Measurements from ENCODE around the gene ADAMTS18. TPM values are rescaled to one million over a fixed set of nuclear protein-coding genes. Genes with fewer than 3 reads are reported as not detected.
A peak's percentile ranks its signal among the peaks of the same experiment; 100 is the strongest.

The ADAMTS18 gene
- total RNA-seq, 2 donors from 2014 or later, result not detected

DNA sequence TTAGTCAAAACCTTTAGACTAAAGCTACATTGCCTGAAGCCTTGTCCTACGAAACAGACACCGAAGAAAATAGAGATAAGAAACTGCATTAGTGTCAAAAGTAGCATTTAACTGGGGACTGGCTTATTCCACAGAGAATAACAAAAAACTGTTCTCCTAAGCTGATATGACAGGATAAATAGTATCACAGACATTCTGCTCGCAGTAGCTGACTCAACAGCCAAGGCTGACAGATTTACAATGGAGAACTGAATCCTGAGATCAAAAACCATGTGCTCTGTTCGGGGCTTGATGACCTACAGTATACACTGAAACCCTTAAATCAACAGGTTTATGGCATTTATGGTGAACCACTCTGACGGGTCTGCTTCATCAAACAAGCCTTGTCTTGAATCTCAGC is 25.5 kb downstream of the ADAMTS18 start:
- Histone ChIP-seq H3K27ac (no peak overlapping the region), H3K4me3 (no peak overlapping the region), H3K9me3 (peaks cover 0 to 18% of the 10 kb centered on the region in 2 donors), H3K4me1 (no peaks in the 10 kb centered on the region), H3K36me3 (no peaks in the 10 kb centered on the region), H3K27me3 (no peaks in the 10 kb centered on the region)
- no peak for DNase-seq (ENCODE audit: low spot score)
- TF ChIP-seq, protein P1, sequence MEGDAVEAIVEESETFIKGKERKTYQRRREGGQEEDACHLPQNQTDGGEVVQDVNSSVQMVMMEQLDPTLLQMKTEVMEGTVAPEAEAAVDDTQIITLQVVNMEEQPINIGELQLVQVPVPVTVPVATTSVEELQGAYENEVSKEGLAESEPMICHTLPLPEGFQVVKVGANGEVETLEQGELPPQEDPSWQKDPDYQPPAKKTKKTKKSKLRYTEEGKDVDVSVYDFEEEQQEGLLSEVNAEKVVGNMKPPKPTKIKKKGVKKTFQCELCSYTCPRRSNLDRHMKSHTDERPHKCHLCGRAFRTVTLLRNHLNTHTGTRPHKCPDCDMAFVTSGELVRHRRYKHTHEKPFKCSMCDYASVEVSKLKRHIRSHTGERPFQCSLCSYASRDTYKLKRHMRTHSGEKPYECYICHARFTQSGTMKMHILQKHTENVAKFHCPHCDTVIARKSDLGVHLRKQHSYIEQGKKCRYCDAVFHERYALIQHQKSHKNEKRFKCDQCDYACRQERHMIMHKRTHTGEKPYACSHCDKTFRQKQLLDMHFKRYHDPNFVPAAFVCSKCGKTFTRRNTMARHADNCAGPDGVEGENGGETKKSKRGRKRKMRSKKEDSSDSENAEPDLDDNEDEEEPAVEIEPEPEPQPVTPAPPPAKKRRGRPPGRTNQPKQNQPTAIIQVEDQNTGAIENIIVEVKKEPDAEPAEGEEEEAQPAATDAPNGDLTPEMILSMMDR (IDR thresholded peaks at IDR 0.05), result no peak

- Histone ChIP-seq H3K27me3 (no peaks in the 10 kb centered on the region), H3K4me1 (no peaks in the 10 kb centered on the region), H3K36me3 (no peaks in the 10 kb centered on the region), H3K9me3 (peaks cover 0 to 18% of the 10 kb centered on the region in 2 donors), H3K27ac (no peak overlapping the region), H3K4me3 (no peak overlapping the region)
- TF ChIP-seq, protein P1 (IDR thresholded peaks at IDR 0.05), result no peak
- no peak for DNase-seq (ENCODE audit: low spot score)
Measured at GRCh38 chr16:77408607-77409006, 26.2 kb downstream of the ADAMTS18 start.

GRCh38 chr16:77406680-77407079 is 28.2 kb downstream of the ADAMTS18 start:
- no peak for DNase-seq (ENCODE audit: low spot score)
- H3K9me3 ChIP-seq, result peaks cover 0 to 18% of the 10 kb centered on the region in 2 donors
- H3K27me3 ChIP-seq, result no peaks in the 10 kb centered on the region
- H3K36me3 ChIP-seq, result no peaks in the 10 kb centered on the region
- TF ChIP-seq, protein P1 (IDR thresholded peaks at IDR 0.05), result no peak
- H3K4me1 ChIP-seq, result peaks cover 0 to 5% of the 10 kb centered on the region in 2 donors
- H3K27ac ChIP-seq, result no peak overlapping the region
- no peak overlapping the region for H3K4me3 ChIP-seq

DNA sequence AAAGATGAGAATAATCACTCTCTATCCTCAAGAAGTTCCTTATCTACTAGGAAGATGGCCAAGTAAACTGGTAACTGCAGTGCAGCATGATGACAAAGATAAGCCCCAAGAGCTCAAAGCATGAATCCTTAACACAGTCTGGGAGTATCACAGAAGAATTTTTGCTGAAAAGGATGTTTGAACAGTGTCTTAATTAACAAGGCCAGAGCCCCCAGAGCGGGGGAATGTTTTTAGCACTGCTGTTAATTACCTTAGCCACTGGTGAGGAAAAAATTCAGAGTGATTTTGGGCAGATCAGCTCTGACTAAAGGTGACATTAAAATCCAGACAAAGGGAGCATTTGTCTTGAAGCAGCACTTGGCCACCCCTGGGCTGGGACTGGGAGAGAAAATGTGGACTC is 30.1 kb downstream of the ADAMTS18 start:
- Histone ChIP-seq H3K27me3 (no peaks in the 10 kb centered on the region), H3K4me1 (peaks cover 0 to 5% of the 10 kb centered on the region in 2 donors), H3K9me3 (peaks cover 0 to 18% of the 10 kb centered on the region in 2 donors), H3K36me3 (no peaks in the 10 kb centered on the region), H3K27ac (no peak overlapping the region), H3K4me3 (no peak overlapping the region)
- no peak for DNase-seq (ENCODE audit: low spot score)
- TF ChIP-seq, protein P1 (IDR thresholded peaks at IDR 0.05), result no peak

GRCh38 chr16:77403732-77404131 is 31.1 kb downstream of the ADAMTS18 start:
- no peaks in the 10 kb centered on the region for H3K27me3 ChIP-seq
- no peaks in the 10 kb centered on the region for H3K36me3 ChIP-seq
- H3K4me1 ChIP-seq, result peaks cover 0 to 5% of the 10 kb centered on the region in 2 donors
- H3K9me3 ChIP-seq, result peaks cover 0 to 18% of the 10 kb centered on the region in 2 donors
- H3K27ac ChIP-seq, result no peak overlapping the region
- no peak overlapping the region for H3K4me3 ChIP-seq
- DNase-seq (ENCODE audit: low spot score), result no peak
- TF ChIP-seq, protein P1 (IDR thresholded peaks at IDR 0.05), result no peak

GRCh38 chr16:77402672-77403071 is 32.2 kb downstream of the ADAMTS18 start:
- H3K27ac ChIP-seq, result peak overlapping the region in 1 of 2 donors; percentile 21
- no peak overlapping the region for H3K4me3 ChIP-seq
- H3K27me3 ChIP-seq, result no peaks in the 10 kb centered on the region
- no peaks in the 10 kb centered on the region for H3K36me3 ChIP-seq
- DNase-seq (ENCODE audit: low spot score), result no peak
- H3K9me3 ChIP-seq, result peaks cover 0 to 10% of the 10 kb centered on the region in 2 donors
- peaks cover 0 to 5% of the 10 kb centered on the region in 2 donors for H3K4me1 ChIP-seq
- TF ChIP-seq, protein P1 (IDR thresholded peaks at IDR 0.05), result no peak

Measured in right atrium auricular region (tissue), 2 donors.